Uterus (tissue), 4 donors: Measurements from ENCODE around the gene NLGN1. TPM values are rescaled to one million over a fixed set of nuclear protein-coding genes. Genes with fewer than 3 reads are reported as not detected.

Source experiments
- DNase-seq, 2 donors: peaks; one replicate each; pipeline ENCODE4 v3.0.0-alpha.2; 2019 to 2020
- H3K27ac ChIP-seq, 2 donors: fragments of 200-600 bp; sonication (generic); 1 replicate in 1 of 2; 2 replicates in 1 of 2; pipeline ENCODE4 v1.5.1; 2016 to 2018
- H3K27me3 ChIP-seq, 2 donors: fragments of 200-600 bp; sonication (generic); one replicate each; pipeline ENCODE4 v1.5.1; 2018 to 2019; ENCODE audit warnings: control low read depth in 1 of 2
- H3K36me3 ChIP-seq, 2 donors: fragments of 200-600 bp; sonication (generic); one replicate each; pipeline ENCODE4 v1.5.1; 2019; ENCODE audit warnings: control low read depth in 1 of 2
- H3K4me1 ChIP-seq, 2 donors: fragments of 200-600 bp; sonication (generic); one replicate each; pipeline ENCODE4 v1.5.1; 2018 to 2019; ENCODE audit warnings: control low read depth in 1 of 2
- H3K4me3 ChIP-seq, 2 donors: fragments of 200-600 bp; sonication (generic); 1 replicate in 1 of 2; 2 replicates in 1 of 2; pipeline ENCODE4 v1.5.1; 2018 to 2019; ENCODE audit warnings: mild to moderate bottlenecking in 1 of 2
- H3K9me3 ChIP-seq, 2 donors: fragments of 200-600 bp; sonication (generic); one replicate each; pipeline ENCODE4 v1.5.1; 2019; ENCODE audit warnings: control low read depth in 1 of 2
- POLR2A ChIP-seq, 2 donors: fragments of 450-650 bp; IDR thresholded peaks; one replicate each; pipeline ENCODE4 v1.6.1; 2016; ENCODE audit warnings: antibody characterized with exemption in 2 of 2, mild to moderate bottlenecking in 1 of 2, moderate library complexity in 1 of 2
- intact Hi-C: fragments of 100-400 bp; cut with DNase I; formaldehyde crosslinking; loops from one replicate; pipeline ENCODE4 v1.15.1; 2023; ENCODE audit warnings: low total_unique reads
- total RNA-seq, 4 donors: library from RNA; depleted of rRNA in 3 of 4; stranded (reverse); fragments of >200 nt in 3 of 4; gene quantifications; one replicate each; pipeline versions ENCODE4 v1.1.0 to v1.2.4, GENCODE V29; 2014 to 2023
- TF ChIP-seq, protein P1 (sequence below), 4 experiments: fragments of 200-600 bp in 2 of 4; fragments of 450-650 bp in 2 of 4; sonication (generic) in 2 of 4; IDR thresholded peaks; one replicate each; pipeline ENCODE4 v1.5.1; 2016 to 2019; ENCODE audit warnings: antibody characterized with exemption in 4 of 4, mild to moderate bottlenecking in 2 of 4, moderate library complexity in 1 of 4
- donor health status: DM: yes; HTN: yes; CAD: no.

Gene NLGN1
- total RNA-seq, 4 donors from 2014 or later: 3.6 to 44.8 (median 9.8) TPM

- intact Hi-C loops: no loop called here
Measured at GRCh38 chr3:174285242-174285864, 887.8 kb downstream of the NLGN1 start.

DNA sequence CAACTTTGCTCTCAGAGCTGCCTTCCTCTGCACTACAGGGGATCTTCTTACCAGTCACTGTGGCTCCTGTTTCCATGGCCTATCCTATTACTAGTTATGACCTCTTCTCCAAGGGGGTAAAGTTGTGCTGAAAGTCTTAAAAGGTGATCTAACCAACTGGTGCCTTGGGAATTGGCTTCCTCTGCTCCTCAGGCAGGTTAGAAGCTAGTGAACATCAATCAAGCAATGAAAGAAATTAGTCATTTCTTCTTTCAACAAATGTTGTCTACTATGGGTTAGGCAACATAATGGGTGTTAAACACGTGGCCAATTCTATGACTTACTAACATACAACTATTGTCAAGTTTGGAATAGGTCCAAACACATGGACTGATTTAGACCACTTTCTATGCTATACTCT lies 890.2 kb downstream of the NLGN1 start:
- intact Hi-C loops: no loop called here
- no peak for DNase-seq
- no peaks in the 10 kb centered on the region for H3K9me3 ChIP-seq
- no peak overlapping the region for H3K27ac ChIP-seq
- TF ChIP-seq, protein P1, sequence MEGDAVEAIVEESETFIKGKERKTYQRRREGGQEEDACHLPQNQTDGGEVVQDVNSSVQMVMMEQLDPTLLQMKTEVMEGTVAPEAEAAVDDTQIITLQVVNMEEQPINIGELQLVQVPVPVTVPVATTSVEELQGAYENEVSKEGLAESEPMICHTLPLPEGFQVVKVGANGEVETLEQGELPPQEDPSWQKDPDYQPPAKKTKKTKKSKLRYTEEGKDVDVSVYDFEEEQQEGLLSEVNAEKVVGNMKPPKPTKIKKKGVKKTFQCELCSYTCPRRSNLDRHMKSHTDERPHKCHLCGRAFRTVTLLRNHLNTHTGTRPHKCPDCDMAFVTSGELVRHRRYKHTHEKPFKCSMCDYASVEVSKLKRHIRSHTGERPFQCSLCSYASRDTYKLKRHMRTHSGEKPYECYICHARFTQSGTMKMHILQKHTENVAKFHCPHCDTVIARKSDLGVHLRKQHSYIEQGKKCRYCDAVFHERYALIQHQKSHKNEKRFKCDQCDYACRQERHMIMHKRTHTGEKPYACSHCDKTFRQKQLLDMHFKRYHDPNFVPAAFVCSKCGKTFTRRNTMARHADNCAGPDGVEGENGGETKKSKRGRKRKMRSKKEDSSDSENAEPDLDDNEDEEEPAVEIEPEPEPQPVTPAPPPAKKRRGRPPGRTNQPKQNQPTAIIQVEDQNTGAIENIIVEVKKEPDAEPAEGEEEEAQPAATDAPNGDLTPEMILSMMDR (IDR thresholded peaks at IDR 0.05): no peak
- no peak for TF ChIP-seq POLR2A (IDR thresholded peaks at IDR 0.05)
- H3K36me3 ChIP-seq: no peaks in the 10 kb centered on the region
- H3K27me3 ChIP-seq: no peaks in the 10 kb centered on the region
- H3K4me1 ChIP-seq: no peaks in the 10 kb centered on the region
- H3K4me3 ChIP-seq: no peak overlapping the region

More at GRCh38 chr3:174285242-174285864, 887.8 kb downstream of the NLGN1 start:
- no peak overlapping the region for H3K27ac ChIP-seq
- no peaks in the 10 kb centered on the region for H3K9me3 ChIP-seq
- H3K27me3 ChIP-seq: no peaks in the 10 kb centered on the region
- no peaks in the 10 kb centered on the region for H3K36me3 ChIP-seq
- H3K4me1 ChIP-seq: no peaks in the 10 kb centered on the region
- DNase-seq: no peak
- no peak for TF ChIP-seq POLR2A (IDR thresholded peaks at IDR 0.05)
- TF ChIP-seq, protein P1 (IDR thresholded peaks at IDR 0.05): no peak
- H3K4me3 ChIP-seq: no peak overlapping the region

- Histone ChIP-seq H3K4me3 (no peak overlapping the region), H3K9me3 (no peaks in the 10 kb centered on the region), H3K27ac (no peak overlapping the region), H3K27me3 (no peaks in the 10 kb centered on the region), H3K4me1 (no peaks in the 10 kb centered on the region), H3K36me3 (no peaks in the 10 kb centered on the region)
- no peak for DNase-seq
- intact Hi-C loops: no loop called here
- TF ChIP-seq POLR2A (IDR thresholded peaks at IDR 0.05): no peak
- TF ChIP-seq, protein P1 (IDR thresholded peaks at IDR 0.05): no peak
Measured at GRCh38 chr3:174294616-174295015, 897.1 kb downstream of the NLGN1 start.

DNA sequence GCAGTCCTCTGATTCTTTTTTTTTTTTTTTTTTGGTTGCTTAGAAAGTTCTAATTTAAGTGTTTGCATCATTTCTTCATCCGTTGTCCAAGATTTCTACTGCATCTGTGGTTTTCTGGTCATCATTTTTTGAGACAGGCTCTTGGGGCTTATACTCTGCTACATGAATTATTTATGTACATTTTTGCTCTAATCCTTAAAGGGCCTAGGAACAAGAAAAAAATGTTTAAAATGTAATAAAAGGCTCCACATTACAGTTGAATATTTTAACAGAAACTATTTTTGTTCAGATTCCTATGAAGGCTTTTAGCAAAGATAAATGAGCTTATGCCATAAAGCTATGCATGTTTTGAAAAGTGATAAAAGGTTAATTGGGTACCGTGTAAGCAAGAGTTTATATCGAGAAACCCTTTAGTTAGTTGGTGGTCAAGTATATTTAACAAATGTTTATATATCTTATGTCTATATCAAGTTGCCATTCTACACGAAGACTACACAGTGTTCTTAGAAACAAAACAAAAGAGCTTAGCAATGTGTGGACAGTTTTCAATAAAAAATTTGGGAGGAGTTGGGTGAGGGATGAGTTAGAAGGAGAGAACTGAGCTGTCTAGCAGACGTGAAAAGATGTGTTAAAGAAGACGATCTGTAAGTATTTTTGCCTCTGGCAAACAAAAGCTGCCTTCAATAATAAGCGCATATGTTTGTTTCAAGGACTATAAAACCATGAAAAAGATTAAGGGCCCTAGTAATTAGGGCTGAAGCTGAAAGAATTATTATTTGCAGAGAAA lies 898.0 kb downstream of the NLGN1 start:
- Histone ChIP-seq H3K9me3 (no peaks in the 10 kb centered on the region), H3K27ac (no peak overlapping the region), H3K4me1 (no peaks in the 10 kb centered on the region), H3K4me3 (no peak overlapping the region), H3K27me3 (no peaks in the 10 kb centered on the region), H3K36me3 (no peaks in the 10 kb centered on the region)
- intact Hi-C loops: no loop called here
- DNase-seq: no peak
- no peak for TF ChIP-seq POLR2A (IDR thresholded peaks at IDR 0.05)
- TF ChIP-seq, protein P1 (IDR thresholded peaks at IDR 0.05): no peak

DNA sequence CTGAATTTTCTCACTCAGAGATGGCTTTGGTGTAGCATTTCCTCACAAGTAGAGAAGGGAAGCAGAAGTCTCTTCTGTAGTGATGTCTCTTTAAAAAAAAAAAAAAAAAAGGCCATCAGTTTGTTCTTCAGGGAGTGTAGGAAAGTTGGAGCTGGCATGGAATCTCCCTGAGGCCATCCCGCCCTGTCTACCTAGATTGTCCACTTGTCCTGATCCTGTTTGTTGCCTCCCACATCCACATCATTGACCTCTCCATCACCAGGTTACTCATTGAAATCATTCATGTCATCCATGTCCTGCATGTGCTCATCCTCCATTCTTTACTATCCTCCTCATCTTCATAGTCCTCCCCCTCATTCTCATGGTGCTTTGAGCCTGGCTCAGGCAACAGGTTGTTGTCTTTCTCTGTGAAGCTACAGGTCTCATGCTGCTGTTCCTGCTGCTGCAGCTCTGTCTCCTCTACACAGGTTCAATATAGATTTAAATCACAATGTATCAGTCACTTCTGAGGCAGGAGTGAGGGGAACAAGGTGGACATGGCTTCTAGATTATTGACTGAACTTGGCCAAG lies 905.3 kb downstream of the NLGN1 start:
- Histone ChIP-seq H3K4me1 (no peaks in the 10 kb centered on the region), H3K9me3 (no peaks in the 10 kb centered on the region), H3K36me3 (no peaks in the 10 kb centered on the region), H3K27me3 (no peaks in the 10 kb centered on the region), H3K4me3 (no peak overlapping the region), H3K27ac (no peak overlapping the region)
- intact Hi-C loops: no loop called here
- DNase-seq: no peak
- TF ChIP-seq POLR2A (IDR thresholded peaks at IDR 0.05): no peak
- TF ChIP-seq, protein P1 (IDR thresholded peaks at IDR 0.05): no peak
